VCaP (cell line): ENCODE measurements around the gene UPP1.
"Not testable (repeated sequence)": the region's sequence is repeated elsewhere in the genome, so short reads cannot be mapped to it uniquely, and the experiment has no call there.

Source experiments
- H3K27ac ChIP-seq: fragments of 450-650 bp; 2 replicates; pipeline ENCODE4 v1.5.1; 2017
- TF ChIP-seq, protein P1 (sequence below): fragments of 450-650 bp; conservative IDR thresholded peaks from 2 replicates; pipeline ENCODE4 v1.5.1; 2017; ENCODE audit warnings: mild to moderate bottlenecking, moderate library complexity

Gene UPP1

DNA sequence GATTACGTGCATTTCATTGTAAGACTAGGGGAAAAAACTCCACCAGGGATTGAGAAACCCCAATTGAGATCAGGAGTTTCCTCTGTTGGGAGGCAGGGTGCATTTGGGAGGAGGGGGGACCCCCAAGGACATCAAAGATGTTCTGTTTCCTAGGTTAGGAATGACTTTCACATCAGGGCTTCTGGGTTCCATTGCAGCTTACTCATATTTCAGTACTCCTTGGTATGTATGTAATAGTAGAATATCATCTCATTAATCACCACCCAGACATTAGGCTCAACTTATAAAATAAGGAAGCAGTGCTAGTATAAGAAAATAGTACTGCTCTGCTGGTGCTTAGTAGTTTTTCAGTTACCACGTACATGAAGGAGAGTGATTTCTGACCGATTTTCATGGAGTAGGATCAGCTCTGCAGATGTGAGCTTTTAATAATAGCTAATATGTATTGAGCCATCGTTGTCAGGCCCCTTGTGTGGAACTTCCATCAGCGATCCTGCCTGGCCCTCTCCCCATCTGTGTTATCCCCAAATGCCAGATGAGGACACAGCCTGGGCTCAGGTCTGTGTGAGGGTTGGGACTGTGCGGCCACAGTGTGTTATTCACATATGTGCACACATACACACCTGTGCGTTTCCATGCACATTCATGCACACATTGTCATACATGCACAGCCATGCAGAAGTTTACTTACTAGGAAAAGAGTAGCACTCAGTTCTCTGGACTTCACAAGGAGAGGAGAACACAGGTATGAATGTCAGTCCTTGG, 23.5 kb downstream of the UPP1 start:
- TF ChIP-seq, protein P1, sequence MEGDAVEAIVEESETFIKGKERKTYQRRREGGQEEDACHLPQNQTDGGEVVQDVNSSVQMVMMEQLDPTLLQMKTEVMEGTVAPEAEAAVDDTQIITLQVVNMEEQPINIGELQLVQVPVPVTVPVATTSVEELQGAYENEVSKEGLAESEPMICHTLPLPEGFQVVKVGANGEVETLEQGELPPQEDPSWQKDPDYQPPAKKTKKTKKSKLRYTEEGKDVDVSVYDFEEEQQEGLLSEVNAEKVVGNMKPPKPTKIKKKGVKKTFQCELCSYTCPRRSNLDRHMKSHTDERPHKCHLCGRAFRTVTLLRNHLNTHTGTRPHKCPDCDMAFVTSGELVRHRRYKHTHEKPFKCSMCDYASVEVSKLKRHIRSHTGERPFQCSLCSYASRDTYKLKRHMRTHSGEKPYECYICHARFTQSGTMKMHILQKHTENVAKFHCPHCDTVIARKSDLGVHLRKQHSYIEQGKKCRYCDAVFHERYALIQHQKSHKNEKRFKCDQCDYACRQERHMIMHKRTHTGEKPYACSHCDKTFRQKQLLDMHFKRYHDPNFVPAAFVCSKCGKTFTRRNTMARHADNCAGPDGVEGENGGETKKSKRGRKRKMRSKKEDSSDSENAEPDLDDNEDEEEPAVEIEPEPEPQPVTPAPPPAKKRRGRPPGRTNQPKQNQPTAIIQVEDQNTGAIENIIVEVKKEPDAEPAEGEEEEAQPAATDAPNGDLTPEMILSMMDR = no peak
- H3K27ac ChIP-seq = no peak overlapping the region

DNA sequence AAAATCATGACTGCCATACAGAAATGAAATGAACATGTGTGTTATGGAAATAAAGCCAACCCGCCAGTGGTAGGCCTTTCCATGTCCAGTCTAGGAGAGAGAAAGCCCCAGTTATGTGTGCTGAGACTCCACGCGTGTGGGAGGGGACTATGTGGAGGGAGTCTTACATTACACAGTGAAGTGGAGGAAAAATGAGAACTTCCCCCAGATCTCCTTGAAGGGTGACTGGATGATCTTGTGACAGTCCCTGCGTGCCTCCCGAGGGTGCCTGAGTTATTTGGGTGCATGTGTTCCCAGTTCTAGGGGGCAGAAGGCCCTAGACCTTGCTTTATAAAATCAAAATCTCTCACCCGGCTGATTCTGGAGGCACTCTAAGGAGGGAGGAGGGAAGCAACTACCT, 24.2 kb downstream of the UPP1 start:
- no peak overlapping the region for H3K27ac ChIP-seq
- TF ChIP-seq, protein P1 = no peak

DNA sequence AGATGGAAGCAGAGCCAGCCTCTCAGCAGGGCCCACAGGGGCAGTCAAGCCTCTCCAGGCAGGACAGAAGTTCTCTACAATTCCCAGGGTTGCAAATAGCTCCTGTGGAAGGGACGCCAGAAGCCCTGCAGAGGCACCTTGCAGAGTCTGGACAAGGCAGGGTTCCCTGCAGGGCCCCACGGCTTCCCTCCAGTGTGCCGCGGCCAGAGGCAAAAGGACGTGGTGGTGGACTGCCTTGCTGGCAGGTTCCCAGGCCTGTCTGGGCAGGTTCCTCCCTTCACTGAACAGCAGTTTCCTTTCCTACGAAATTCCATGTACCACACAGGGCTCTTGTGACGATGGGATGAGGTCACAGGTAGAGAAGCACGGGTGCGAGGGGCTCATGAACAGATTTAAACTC, 25.1 kb downstream of the UPP1 start:
- TF ChIP-seq, protein P1 = no peak
- H3K27ac ChIP-seq = no peak overlapping the region

DNA sequence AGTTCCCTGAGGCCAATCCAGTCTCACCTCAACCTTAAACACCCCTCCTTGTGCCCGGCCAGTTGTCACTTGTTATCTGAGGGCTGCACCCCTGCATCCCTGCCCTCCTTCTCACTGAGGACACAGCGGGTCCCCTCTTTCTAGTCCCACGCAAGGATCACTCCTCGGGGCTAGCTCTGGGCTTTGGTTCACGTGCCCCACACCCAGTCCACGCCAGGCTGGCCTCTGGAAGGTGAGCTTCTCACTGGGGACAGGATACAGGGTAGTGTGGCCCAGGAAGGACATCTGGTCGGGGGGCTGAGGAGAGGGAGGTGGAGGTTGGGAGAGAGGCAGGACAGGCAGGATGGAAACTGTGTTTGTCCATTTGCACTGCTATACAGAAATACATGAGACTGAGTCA, 25.5 kb downstream of the UPP1 start:
- TF ChIP-seq, protein P1 = no peak
- H3K27ac ChIP-seq = no peak overlapping the region

DNA sequence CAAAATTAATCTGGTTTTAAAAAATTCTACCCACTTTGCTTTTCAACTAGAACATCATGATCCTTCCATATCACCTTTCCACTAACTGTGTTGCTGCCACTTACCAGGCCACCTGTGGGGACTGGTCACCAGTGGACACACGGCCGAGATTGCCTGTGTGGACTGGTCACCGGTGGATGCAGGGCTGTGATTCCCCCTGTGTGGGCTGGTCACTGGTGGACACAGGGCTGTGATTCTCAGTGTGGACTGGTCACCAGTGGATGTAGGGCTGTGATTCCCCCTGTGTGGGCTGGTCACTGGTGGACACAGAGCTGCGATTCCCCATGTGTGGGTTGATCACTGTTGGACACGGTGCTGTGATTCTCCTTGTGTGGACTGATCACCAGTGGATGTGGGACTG, 27.0 kb downstream of the UPP1 start:
- no peak overlapping the region for H3K27ac ChIP-seq
- TF ChIP-seq, protein P1 = no peak

DNA sequence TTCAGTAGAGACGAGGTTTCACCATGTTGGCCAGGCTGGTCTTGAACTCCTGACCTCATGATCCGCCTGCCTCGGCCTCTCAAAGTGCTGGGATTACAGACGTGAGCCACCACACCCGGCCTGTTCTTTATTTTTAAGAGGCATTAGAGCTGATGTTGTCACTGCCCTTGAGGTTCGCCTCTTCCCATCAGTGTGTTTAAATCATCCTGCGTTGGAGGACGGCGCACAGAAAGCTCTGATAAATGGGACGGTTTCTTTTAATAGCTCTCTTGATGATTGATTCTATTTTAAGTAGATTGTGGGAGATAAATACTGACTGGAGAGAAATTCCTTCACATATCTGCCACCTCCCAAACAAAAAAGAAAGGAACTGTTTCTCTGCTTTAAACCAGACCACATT, 29.0 kb downstream of the UPP1 start:
- H3K27ac ChIP-seq = no peak overlapping the region
- TF ChIP-seq, protein P1 = no peak

DNA sequence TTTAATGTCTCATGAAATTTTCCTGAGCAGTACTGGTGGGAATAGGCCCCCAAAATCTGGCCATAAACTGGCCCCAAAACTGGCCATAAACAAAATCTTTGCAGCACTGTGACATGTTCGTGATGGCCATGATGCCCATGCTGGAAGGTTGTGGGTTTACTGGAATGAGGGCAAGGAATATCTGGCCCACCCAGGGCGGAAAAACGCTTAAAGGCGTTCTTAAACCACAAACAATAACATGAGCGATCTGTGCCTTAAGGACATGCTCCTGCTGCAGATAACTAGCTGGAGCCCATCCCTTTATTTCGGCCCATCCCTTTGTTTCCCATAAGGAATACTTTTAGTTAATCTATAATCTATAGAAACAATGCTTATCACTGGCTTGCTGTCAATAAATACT, 31.5 kb downstream of the UPP1 start:
- not testable (repeated sequence) for H3K27ac ChIP-seq

DNA sequence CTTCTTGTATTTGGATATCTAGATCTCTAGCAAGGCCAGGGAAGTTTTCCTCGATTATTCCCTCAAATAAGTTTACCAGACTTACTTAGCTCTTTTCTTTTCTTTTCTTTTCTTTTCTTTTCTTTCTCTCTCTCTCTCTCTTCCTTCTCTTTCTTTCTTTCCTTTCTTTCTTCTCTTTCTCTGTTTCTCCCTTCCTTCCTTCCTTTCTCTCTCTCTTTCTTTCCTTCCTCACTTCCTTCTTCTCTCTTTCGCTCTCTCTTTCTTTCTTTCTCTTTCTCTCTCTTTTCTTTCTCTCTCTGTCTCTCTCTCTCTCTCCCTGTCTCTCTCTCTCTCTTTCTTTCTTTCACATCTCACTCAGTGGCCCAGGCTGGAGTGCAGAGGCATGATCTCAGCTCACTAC, 37.0 kb downstream of the UPP1 start:
- H3K27ac ChIP-seq = no peak overlapping the region
- TF ChIP-seq, protein P1 = no peak
